Skeletal muscle satellite cell (primary cell): ENCODE results near the gene PIK3C2G.

Source experiments
- H3K27me3 ChIP-seq: 2 replicates; pipeline ENCODE4 v1.7.0; 2013; ENCODE audit warnings: low read length; ENCODE audit not compliant: control insufficient read depth, insufficient read depth
- H3K36me3 ChIP-seq: 2 replicates; pipeline ENCODE4 v1.7.0; 2013; ENCODE audit warnings: mild to moderate bottlenecking, control low read depth, low read length; ENCODE audit not compliant: insufficient read depth
- H3K4me1 ChIP-seq: 2 replicates; pipeline ENCODE4 v1.7.0; 2013; ENCODE audit warnings: low read length; ENCODE audit not compliant: control insufficient read depth, insufficient read depth
- H3K4me2 ChIP-seq: 2 replicates; pipeline ENCODE4 v1.7.0; 2013; ENCODE audit warnings: mild to moderate bottlenecking, low read length
- H3K4me3 ChIP-seq: 2 replicates; pipeline ENCODE4 v1.7.0; 2013; ENCODE audit warnings: low read length
- H3K9ac ChIP-seq: 2 replicates; pipeline ENCODE4 v1.7.0; 2013; ENCODE audit warnings: mild to moderate bottlenecking, low read depth, low read length, moderate library complexity
- H3K9me3 ChIP-seq: replicated peaks from 2 replicates; pipeline ENCODE4 v1.7.0; 2013; ENCODE audit warnings: mild to moderate bottlenecking, control low read depth, low read length

PIK3C2G gene

GRCh38 chr12:18313306-18313705 lies 52.0 kb downstream of the PIK3C2G start:
- H3K9me3 ChIP-seq = no peaks in the 10 kb centered on the region
- no peaks in the 10 kb centered on the region for H3K4me1 ChIP-seq
- no peak overlapping the region for H3K4me3 ChIP-seq
- H3K27me3 ChIP-seq = no peaks in the 10 kb centered on the region
- H3K9ac ChIP-seq = no peak overlapping the region
- H3K36me3 ChIP-seq = no peaks in the 10 kb centered on the region
- no peak overlapping the region for H3K4me2 ChIP-seq

GRCh38 chr12:18320036-18320617 lies 58.8 kb downstream of the PIK3C2G start:
- Histone ChIP-seq H3K9ac (no peak overlapping the region), H3K27me3 (no peaks in the 10 kb centered on the region), H3K36me3 (no peaks in the 10 kb centered on the region), H3K4me2 (no peak overlapping the region), H3K4me1 (peaks cover 20% of the 10 kb centered on the region), H3K4me3 (no peak overlapping the region), H3K9me3 (no peaks in the 10 kb centered on the region)

- Histone ChIP-seq H3K9ac (no peak overlapping the region), H3K4me1 (peaks cover 20% of the 10 kb centered on the region), H3K4me3 (no peak overlapping the region)
Measured at GRCh38 chr12:18320976-18321375, 59.7 kb downstream of the PIK3C2G start.

GRCh38 chr12:18323159-18323558 lies 61.8 kb downstream of the PIK3C2G start:
- no peaks in the 10 kb centered on the region for H3K27me3 ChIP-seq
- no peaks in the 10 kb centered on the region for H3K36me3 ChIP-seq
- no peak overlapping the region for H3K4me2 ChIP-seq
- H3K4me1 ChIP-seq = peaks cover 20% of the 10 kb centered on the region
- H3K9ac ChIP-seq = no peak overlapping the region
- H3K4me3 ChIP-seq = no peak overlapping the region
- H3K9me3 ChIP-seq = no peaks in the 10 kb centered on the region

More at GRCh38 chr12:18320976-18321375, 59.7 kb downstream of the PIK3C2G start:
- no peak overlapping the region for H3K4me2 ChIP-seq
- H3K9me3 ChIP-seq = no peaks in the 10 kb centered on the region
- H3K27me3 ChIP-seq = no peaks in the 10 kb centered on the region
- no peaks in the 10 kb centered on the region for H3K36me3 ChIP-seq

- H3K4me3 ChIP-seq = no peak overlapping the region
- no peaks in the 10 kb centered on the region for H3K36me3 ChIP-seq
- no peaks in the 10 kb centered on the region for H3K27me3 ChIP-seq
- peaks cover 8% of the 10 kb centered on the region for H3K4me1 ChIP-seq
- H3K4me2 ChIP-seq = no peak overlapping the region
- no peak overlapping the region for H3K9ac ChIP-seq
- H3K9me3 ChIP-seq = no peaks in the 10 kb centered on the region
Measured at GRCh38 chr12:18327036-18327435, 65.7 kb downstream of the PIK3C2G start.

GRCh38 chr12:18332173-18332572 lies 70.9 kb downstream of the PIK3C2G start:
- H3K27me3 ChIP-seq = no peaks in the 10 kb centered on the region
- no peak overlapping the region for H3K9ac ChIP-seq
- no peaks in the 10 kb centered on the region for H3K9me3 ChIP-seq
- no peak overlapping the region for H3K4me2 ChIP-seq
- H3K36me3 ChIP-seq = no peaks in the 10 kb centered on the region
- no peak overlapping the region for H3K4me3 ChIP-seq
- H3K4me1 ChIP-seq = no peaks in the 10 kb centered on the region

GRCh38 chr12:18339633-18340032 lies 78.3 kb downstream of the PIK3C2G start:
- H3K36me3 ChIP-seq = no peaks in the 10 kb centered on the region
- H3K4me2 ChIP-seq = no peak overlapping the region
- no peak overlapping the region for H3K9ac ChIP-seq
- H3K27me3 ChIP-seq = no peaks in the 10 kb centered on the region
- H3K9me3 ChIP-seq = no peaks in the 10 kb centered on the region
- H3K4me1 ChIP-seq = peaks cover 5% of the 10 kb centered on the region
- H3K4me3 ChIP-seq = no peak overlapping the region

GRCh38 chr12:18340186-18340585 lies 78.9 kb downstream of the PIK3C2G start:
- H3K27me3 ChIP-seq = no peaks in the 10 kb centered on the region
- H3K4me1 ChIP-seq = peaks cover 5% of the 10 kb centered on the region
- no peaks in the 10 kb centered on the region for H3K36me3 ChIP-seq
- H3K9ac ChIP-seq = no peak overlapping the region
- no peak overlapping the region for H3K4me3 ChIP-seq
- no peak overlapping the region for H3K4me2 ChIP-seq
- no peaks in the 10 kb centered on the region for H3K9me3 ChIP-seq

- Histone ChIP-seq H3K9ac (no peak overlapping the region), H3K9me3 (no peaks in the 10 kb centered on the region), H3K4me1 (peaks cover 5% of the 10 kb centered on the region), H3K36me3 (no peaks in the 10 kb centered on the region), H3K4me2 (no peak overlapping the region), H3K4me3 (no peak overlapping the region), H3K27me3 (no peaks in the 10 kb centered on the region)
Measured at GRCh38 chr12:18340786-18341185, 79.5 kb downstream of the PIK3C2G start.

GRCh38 chr12:18343708-18344107 lies 82.4 kb downstream of the PIK3C2G start:
- Histone ChIP-seq H3K9me3 (no peaks in the 10 kb centered on the region), H3K27me3 (no peaks in the 10 kb centered on the region), H3K4me2 (no peak overlapping the region)

GRCh38 chr12:18345021-18345735 lies 83.9 kb downstream of the PIK3C2G start:
- no peak overlapping the region for H3K9ac ChIP-seq
- no peaks in the 10 kb centered on the region for H3K36me3 ChIP-seq
- no peak overlapping the region for H3K4me3 ChIP-seq
- H3K4me2 ChIP-seq = no peak overlapping the region
- H3K27me3 ChIP-seq = no peaks in the 10 kb centered on the region
- no peaks in the 10 kb centered on the region for H3K9me3 ChIP-seq
- H3K4me1 ChIP-seq = peaks cover 5% of the 10 kb centered on the region

More at GRCh38 chr12:18343708-18344107, 82.4 kb downstream of the PIK3C2G start:
- no peaks in the 10 kb centered on the region for H3K36me3 ChIP-seq
- H3K4me3 ChIP-seq = no peak overlapping the region
- H3K9ac ChIP-seq = no peak overlapping the region
- peaks cover 5% of the 10 kb centered on the region for H3K4me1 ChIP-seq

GRCh38 chr12:18352312-18352711 lies 91.0 kb downstream of the PIK3C2G start:
- H3K36me3 ChIP-seq = no peaks in the 10 kb centered on the region

More at GRCh38 chr12:18352312-18352711, 91.0 kb downstream of the PIK3C2G start:
- Histone ChIP-seq H3K27me3 (no peaks in the 10 kb centered on the region), H3K9me3 (no peaks in the 10 kb centered on the region), H3K4me1 (no peaks in the 10 kb centered on the region), H3K4me2 (no peak overlapping the region), H3K4me3 (no peak overlapping the region), H3K9ac (no peak overlapping the region)
